ENCODE measurements around the gene HLA-DMB. TPM values are rescaled to one million over a fixed set of nuclear protein-coding genes. Genes with fewer than 3 reads are reported as not detected.
A peak's percentile ranks its signal among the peaks of the same experiment; 100 is the strongest.

HLA-DMB gene
- total RNA-seq, 1 experiment from 2014 or later, result 1.1 TPM

- TF ChIP-seq TCF7 (CRISPR knock-in tag; IDR thresholded peaks at IDR 0.05; ENCODE audit: low read depth) (no peak), CDX4 (CRISPR knock-in tag; IDR thresholded peaks at IDR 0.05; ENCODE audit: borderline replicate concordance) (no peak), GTF2I (CRISPR knock-in tag; conservative IDR thresholded peaks at IDR 0.05) (no peak), SMAD4 (CRISPR knock-in tag; IDR thresholded peaks at IDR 0.05) (no peak)
Observed at GRCh38 chr6:32968093-32968866, 27.5 kb upstream of the HLA-DMB start, which contains the start of gene BRD2 (continued).

- Mint-ChIP-seq H3K27ac (peak overlapping the region; percentile 81), H3K9me3 (no peaks in the 10 kb centered on the region), H3K4me1 (peaks cover 10% of the 10 kb centered on the region), H3K4me3 (peak overlapping the region; percentile 98), H3K27me3 (ENCODE audit: low read depth) (peaks cover 4% of the 10 kb centered on the region; the same call in 1 of the 2 replicates), H3K36me3 (peaks cover 23% of the 10 kb centered on the region)
- TF ChIP-seq ESRRA (CRISPR knock-in tag; IDR thresholded peaks at IDR 0.05; ENCODE audit: borderline replicate concordance) (no peak), CREB1 (CRISPR knock-in tag; IDR thresholded peaks at IDR 0.05) (no peak), ETV6 (CRISPR knock-in tag; IDR thresholded peaks at IDR 0.05) (peak; percentile 74), ZNF671 (CRISPR knock-in tag; IDR thresholded peaks at IDR 0.05) (no peak), MAX (CRISPR knock-in tag; IDR thresholded peaks at IDR 0.05) (no peak), GRHL2 (CRISPR knock-in tag; IDR thresholded peaks at IDR 0.05; ENCODE audit: insufficient replicate concordance, severe bottlenecking) (no peak)
- ATAC-seq (no peak), DNase-seq (ENCODE audit: low spot score) (peak; percentile 43)
- ChIA-PET POLR2A (interaction anchor here (0.6 to 7.0 kb wide), 5 partner anchors 10 to 73 kb away, joined by 3 to 146 read pairs (median 5); partner anchors contain the start of gene HLA-DMA), CTCF (interaction anchor here (0.6 to 11.8 kb wide), 17 partner anchors 13 to 129 kb away, joined by 3 to 205 read pairs (median 5); partner anchors contain the start of genes HLA-DMA, HLA-DMB, PSMB9 and TAP1)
Observed at GRCh38 chr6:32967151-32968091, 26.6 kb upstream of the HLA-DMB start.

- ChIA-PET CTCF (interaction anchor here (1.2 to 11.8 kb wide), 4 partner anchors 12 to 126 kb away, joined by 6 to 205 read pairs (median 68); partner anchors contain the start of genes HLA-DMA and TAP2), POLR2A (no interaction called here)
- Mint-ChIP-seq H3K4me3 (no peak overlapping the region), H3K27me3 (ENCODE audit: low read depth) (no peaks in the 10 kb centered on the region), H3K27ac (no peak overlapping the region), H3K36me3 (peaks cover 5% of the 10 kb centered on the region), H3K4me1 (peaks cover 10% of the 10 kb centered on the region), H3K9me3 (no peaks in the 10 kb centered on the region)
- DNase-seq (ENCODE audit: low spot score), result no peak
- no peak for ATAC-seq
- no peak for TF ChIP-seq NFYB (CRISPR knock-in tag; conservative IDR thresholded peaks at IDR 0.05; ENCODE audit: low read depth)
- no peak for TF ChIP-seq FOXP1 (CRISPR knock-in tag; IDR thresholded peaks at IDR 0.05; ENCODE audit: borderline replicate concordance)
- TF ChIP-seq STAT6 (CRISPR knock-in tag; conservative IDR thresholded peaks at IDR 0.05; ENCODE audit: low read depth), result no peak
- no peak for TF ChIP-seq TEAD1 (CRISPR knock-in tag; IDR thresholded peaks at IDR 0.05)
- no peak for TF ChIP-seq CBFB (CRISPR knock-in tag; IDR thresholded peaks at IDR 0.05; ENCODE audit: low read depth)
- no peak for TF ChIP-seq CREB1 (CRISPR knock-in tag; IDR thresholded peaks at IDR 0.05)
- TF ChIP-seq CTCF (IDR thresholded peaks at IDR 0.05), result no peak
- TF ChIP-seq ERG (CRISPR knock-in tag; IDR thresholded peaks at IDR 0.05), result no peak
- no peak for TF ChIP-seq ZNF532 (CRISPR knock-in tag; IDR thresholded peaks at IDR 0.05; ENCODE audit: borderline replicate concordance)
- no peak for TF ChIP-seq ATF1 (CRISPR knock-in tag; IDR thresholded peaks at IDR 0.05)
Observed at GRCh38 chr6:32964776-32965175, 23.9 kb upstream of the HLA-DMB start.

Data from WTC11 (cell line).